HepG2 (cell line): ENCODE measurements around the gene HYPK. TPM values are rescaled to one million over a fixed set of nuclear protein-coding genes. Genes with fewer than 3 reads are reported as not detected.
A peak's percentile ranks its signal among the peaks of the same experiment; 100 is the strongest.

Experiments used
- BCL3 ChIP-seq: sonication (generic); formaldehyde crosslinking; IDR thresholded peaks from 2 replicates; pipeline ENCODE4 v1.5.1; 2020; ENCODE audit warnings: mild to moderate bottlenecking, missing genetic modification reagents, moderate library complexity
- E2F2 ChIP-seq: sonication (generic); formaldehyde crosslinking; IDR thresholded peaks from 2 replicates; pipeline ENCODE4 v1.4.0; 2020; ENCODE audit warnings: missing genetic modification reagents, borderline replicate concordance
- EED ChIP-seq: sonication (generic); formaldehyde crosslinking; IDR thresholded peaks from 2 replicates; pipeline ENCODE4 v1.5.0; 2020; ENCODE audit warnings: mild to moderate bottlenecking, missing genetic modification reagents
- HCFC1 ChIP-seq: fragments of 150-350 bp; IDR thresholded peaks from 2 replicates; pipeline ENCODE4 v1.6.1; 2014; ENCODE audit warnings: low read depth, low read length
- HOXD1 ChIP-seq: sonication (generic); formaldehyde crosslinking; IDR thresholded peaks from 2 replicates; pipeline ENCODE4 v1.5.0; 2020; ENCODE audit warnings: missing genetic modification reagents
- KIAA2018 ChIP-seq: sonication (generic); formaldehyde crosslinking; IDR thresholded peaks from 2 replicates; pipeline ENCODE4 v1.5.0; 2020; ENCODE audit warnings: mild to moderate bottlenecking, missing genetic modification reagents, borderline replicate concordance
- NCOA2 ChIP-seq: sonication (generic); formaldehyde crosslinking; IDR thresholded peaks from 2 replicates; pipeline ENCODE4 v1.8.0; 2022; ENCODE audit warnings: inconsistent platforms
- NR2F2 ChIP-seq: IDR thresholded peaks from 2 replicates; pipeline ENCODE4 v1.6.1; 2012; ENCODE audit warnings: low read depth, inconsistent platforms, borderline replicate concordance
- SAFB2 ChIP-seq: sonication (generic); formaldehyde crosslinking; IDR thresholded peaks from 2 replicates; pipeline ENCODE4 v1.5.1; 2020; ENCODE audit warnings: missing genetic modification reagents, low read depth, mild to moderate bottlenecking, borderline replicate concordance
- THAP8 ChIP-seq: sonication (generic); formaldehyde crosslinking; IDR thresholded peaks from 2 replicates; pipeline ENCODE4 v1.5.1; 2020; ENCODE audit warnings: missing genetic modification reagents, mild to moderate bottlenecking, borderline replicate concordance
- TSC22D2 ChIP-seq: sonication (generic); formaldehyde crosslinking; IDR thresholded peaks from 2 replicates; pipeline ENCODE4 v1.5.1; 2020; ENCODE audit warnings: missing genetic modification reagents, mild to moderate bottlenecking, borderline replicate concordance
- ZBTB21 ChIP-seq: sonication (generic); formaldehyde crosslinking; IDR thresholded peaks from 2 replicates; pipeline ENCODE4 v1.4.0; 2020; ENCODE audit warnings: missing genetic modification reagents
- ZKSCAN1 ChIP-seq: fragments of 150-350 bp; IDR thresholded peaks from 2 replicates; pipeline ENCODE4 v1.6.1; 2014; ENCODE audit warnings: low read length
- ZMAT3 ChIP-seq: sonication (generic); formaldehyde crosslinking; conservative IDR thresholded peaks from 2 replicates; pipeline ENCODE4 v1.7.0; 2021; ENCODE audit warnings: missing genetic modification reagents
- ZNF263 ChIP-seq: sonication (generic); formaldehyde crosslinking; IDR thresholded peaks from 2 replicates; pipeline ENCODE4 v1.4.0; 2020; ENCODE audit warnings: missing genetic modification reagents
- ZNF451 ChIP-seq: sonication (generic); formaldehyde crosslinking; IDR thresholded peaks from 2 replicates; pipeline ENCODE4 v1.5.0; 2020; ENCODE audit warnings: mild to moderate bottlenecking, missing genetic modification reagents
- polyA plus RNA-seq, 8 experiments: library from polyadenylated mRNA; depleted of rRNA in 3 of 8; stranded (reverse) in 7 of 8; unstranded in 1 of 8; fragments of >200 nt; fragmentation: Illumina TruSeq in 4 of 8; extraction: Trizol in 4 of 8; gene quantifications; 2 replicates each; pipeline versions ENCODE4 v1.2.1 to v1.2.3, GENCODE V29; 2011 to 2016; ENCODE audit warnings: low read depth in 4 of 8, missing spikeins in 1 of 8, mixed read lengths in 1 of 8; ENCODE audit not compliant: insufficient read depth in 1 of 8
- total RNA-seq, 5 experiments: library from RNA; depleted of rRNA; stranded (reverse); fragments of >200 nt; fragmentation: Illumina TruSeq; extraction: Trizol; gene quantifications; 2 replicates each; pipeline ENCODE4 v1.2.3, GENCODE V29; 2016; ENCODE audit warnings: low read depth in 1 of 5

Gene HYPK
- total and polyA plus RNA-seq, 2 of the 13 experiments (the other 11 are each of a cell fraction or from before 2014, with no cell fraction given): 13.5 to 16.5 TPM

GRCh38 chr15:43777267-43777914 is 23.0 kb upstream of the HYPK start (continued):
- peak; percentile 22; the same call in 1 of the 2 replicates for TF ChIP-seq HOXD1 (CRISPR knock-in tag)
- no peak for TF ChIP-seq BCL3 (CRISPR knock-in tag)
- no peak for TF ChIP-seq TSC22D2 (CRISPR knock-in tag)
- 0 out of 2 replicates have a peak, but pooled peaks have one; percentile 7 for TF ChIP-seq ZNF451 (CRISPR knock-in tag)
- peak; percentile 63; the same call in 1 of the 2 replicates for TF ChIP-seq ZNF263 (CRISPR knock-in tag)
- TF ChIP-seq EED (CRISPR knock-in tag): no peak
- no peak for TF ChIP-seq ZMAT3
- TF ChIP-seq ZBTB21 (CRISPR knock-in tag): no peak; the same call in 1 of the 2 replicates
- TF ChIP-seq HCFC1: no peak
- no peak for TF ChIP-seq THAP8 (CRISPR knock-in tag)
- no peak for TF ChIP-seq E2F2
- 0 out of 2 replicates have a peak, but pooled peaks have one; percentile 38 for TF ChIP-seq SAFB2 (CRISPR knock-in tag)
- no peak for TF ChIP-seq ZKSCAN1
- TF ChIP-seq KIAA2018 (CRISPR knock-in tag): no peak
- TF ChIP-seq NCOA2 (CRISPR knock-in tag): 0 out of 2 replicates have a peak, but pooled peaks have one; percentile 19
- no peak for TF ChIP-seq NR2F2
